IMR-90 (cell line): ENCODE results near the gene FAF1. TPM values are rescaled to one million over a fixed set of nuclear protein-coding genes. Genes with fewer than 3 reads are reported as not detected.

Source experiments
- ATAC-seq: fragments of 200-7000 bp; cut with Tn5 transposase; 2 replicates; pipeline ENCODE4 v1.9.1; 2020; ENCODE audit warnings: low read depth, mild to moderate bottlenecking, moderate library complexity
- BruUV-seq: library from RNA; stranded (reverse); fragments of 400-500 nt; replicated peaks from 2 replicates; lab custom pipeline; 2021; lab: Mats Ljungman, UMichigan
- CTCF ChIA-PET: fragments of 300-600 bp; formaldehyde crosslinking; extraction: SDS; loops from one replicate; lab custom pipeline; 2021; ENCODE audit warnings: antibody characterized with exemption; lab: Yijun Ruan, JAX
- POLR2A ChIA-PET: fragments of 300-600 bp; sonication (Branson Sonifier 250); formaldehyde crosslinking; loops from one replicate; lab custom pipeline; 2022; ENCODE audit warnings: antibody characterized with exemption; ENCODE audit not compliant: unreplicated experiment; lab: Charles Lee
- DNase-seq: peaks from one replicate; pipeline ENCODE4 v3.0.0; 2013
- H2AFZ ChIP-seq: replicated peaks from 2 replicates; pipeline ENCODE3; 2013; ENCODE audit warnings: low read length, mild to moderate bottlenecking; ENCODE audit not compliant: poor library complexity
- H2AK5ac ChIP-seq: 2 replicates; pipeline ENCODE4 v1.6.1; 2013; ENCODE audit warnings: low read depth, low read length, inconsistent platforms
- H2AK9ac ChIP-seq: replicated peaks from 2 replicates; pipeline ENCODE3; 2013; ENCODE audit warnings: mild to moderate bottlenecking, low read depth, low read length, moderate library complexity; ENCODE audit not compliant: poor library complexity
- H2BK120ac ChIP-seq: 2 replicates; pipeline ENCODE4 v1.6.1; 2013; ENCODE audit warnings: low read depth, low read length, inconsistent platforms
- H2BK15ac ChIP-seq: 3 replicates; pipeline ENCODE4 v1.6.1; 2013; ENCODE audit warnings: low read depth, low read length, inconsistent platforms
- H2BK20ac ChIP-seq: 2 replicates; pipeline ENCODE4 v1.6.1; 2013; ENCODE audit warnings: low read depth, mild to moderate bottlenecking, inconsistent platforms, low read length, moderate library complexity
- H2BK5ac ChIP-seq: 2 replicates; pipeline ENCODE4 v1.6.1; 2013; ENCODE audit warnings: mild to moderate bottlenecking, low read depth, low read length, inconsistent platforms; ENCODE audit not compliant: poor library complexity, severe bottlenecking
- H3K14ac ChIP-seq: replicated peaks from 2 replicates; pipeline ENCODE4 v1.6.1; 2013; ENCODE audit warnings: low read depth, low read length, inconsistent platforms
- H3K18ac ChIP-seq: 2 replicates; pipeline ENCODE4 v1.6.1; 2013; ENCODE audit warnings: low read depth, low read length, control low read depth
- H3K23ac ChIP-seq: 2 replicates; pipeline ENCODE4 v1.6.1; 2013; ENCODE audit warnings: low read depth, low read length, inconsistent platforms
- H3K27ac ChIP-seq: 2 replicates; pipeline ENCODE4 v1.5.1; 2013; ENCODE audit warnings: mild to moderate bottlenecking, control low read depth, low read length; ENCODE audit not compliant: insufficient read depth
- H3K27me3 ChIP-seq: 2 replicates; pipeline ENCODE4 v1.6.1; 2013; ENCODE audit warnings: low read length; ENCODE audit not compliant: control insufficient read depth, insufficient read depth
- H3K36me3 ChIP-seq: 2 replicates; pipeline ENCODE4 v1.6.1; 2013; ENCODE audit warnings: low read length, mixed read lengths; ENCODE audit not compliant: control insufficient read depth, insufficient read depth
- H3K4ac ChIP-seq: 2 replicates; pipeline ENCODE4 v1.6.1; 2013; ENCODE audit warnings: low read depth, low read length, inconsistent platforms
- H3K4me1 ChIP-seq: 2 replicates; pipeline ENCODE4 v1.6.1; 2013; ENCODE audit warnings: low read length, mixed read lengths; ENCODE audit not compliant: control insufficient read depth, insufficient read depth
- H3K4me2 ChIP-seq: 2 replicates; pipeline ENCODE4 v1.6.1; 2013; ENCODE audit warnings: low read depth, mild to moderate bottlenecking, control low read depth, low read length, moderate library complexity
- H3K4me3 ChIP-seq: 2 replicates; pipeline ENCODE4 v1.5.1; 2013; ENCODE audit warnings: low read depth, mild to moderate bottlenecking, control low read depth, low read length, moderate library complexity; ENCODE audit not compliant: insufficient read depth
- H3K56ac ChIP-seq: 2 replicates; pipeline ENCODE4 v1.6.1; 2013; ENCODE audit warnings: low read length, inconsistent platforms; ENCODE audit not compliant: insufficient read depth; ENCODE audit errors: extremely low read depth
- H3K79me1 ChIP-seq, 2 experiments: 2 replicates each; pipeline ENCODE4 v1.6.1; 2013; ENCODE audit warnings: low read length in 2 of 2, inconsistent platforms in 1 of 2, low read depth in 1 of 2
- H3K9ac ChIP-seq: 2 replicates; pipeline ENCODE4 v1.6.1; 2013; ENCODE audit warnings: low read depth, low read length, control low read depth
- H3K9me1 ChIP-seq: 2 replicates; pipeline ENCODE4 v1.6.1; 2013; ENCODE audit warnings: low read length, inconsistent platforms; ENCODE audit not compliant: insufficient read depth
- H3K9me3 ChIP-seq: 2 replicates; pipeline ENCODE4 v1.6.1; 2013; ENCODE audit warnings: low read length; ENCODE audit not compliant: control insufficient read depth, insufficient read depth
- H4K20me1 ChIP-seq: 2 replicates; pipeline ENCODE4 v1.6.1; 2013; ENCODE audit warnings: low read length, inconsistent platforms; ENCODE audit not compliant: insufficient read depth
- H4K5ac ChIP-seq: 2 replicates; pipeline ENCODE4 v1.6.1; 2013; ENCODE audit warnings: mild to moderate bottlenecking, low read depth, low read length, control low read depth
- H4K8ac ChIP-seq, 2 experiments: 2 replicates each; pipeline ENCODE4 v1.6.1; 2013; ENCODE audit warnings: low read depth in 2 of 2, low read length in 2 of 2, control low read depth in 1 of 2, inconsistent platforms in 1 of 2
- H4K91ac ChIP-seq: 2 replicates; pipeline ENCODE4 v1.6.1; 2013; ENCODE audit warnings: low read depth, low read length, inconsistent platforms; ENCODE audit not compliant: insufficient read depth
- CTCF ChIP-seq: conservative IDR thresholded peaks from 2 replicates; pipeline ENCODE4 v1.5.1; 2012; ENCODE audit warnings: mild to moderate bottlenecking, low read depth, low read length, improper control_type of control experiment
- POLR2A ChIP-seq: IDR thresholded peaks from 2 replicates; pipeline ENCODE4 v1.6.1; 2012; ENCODE audit warnings: mild to moderate bottlenecking, low read depth, low read length
- RAD21 ChIP-seq: IDR thresholded peaks from 2 replicates; pipeline ENCODE4 v1.6.1; 2012; ENCODE audit warnings: low read length, improper control_type of control experiment
- SMC3 ChIP-seq: fragments of 150-350 bp; IDR thresholded peaks from 2 replicates; pipeline ENCODE4 v1.6.1; 2016; ENCODE audit warnings: low read depth, mild to moderate bottlenecking, antibody characterized with exemption, low read length, moderate library complexity
- WGBS, 2 experiments: methylation state at CpG; one replicate each; pipeline versions ENCODE4 v1.1.5 to v1.1.7; 2013; ENCODE audit warnings: missing lambda C conversion rate in 2 of 2; ENCODE audit not compliant: insufficient read length in 1 of 2; ENCODE audit errors: extremely low coverage in 2 of 2; 5-methylcytosine and 5-hydroxymethylcytosine counted together
- dilution Hi-C: fragments of 300-500 bp; cut with HindIII; formaldehyde crosslinking; loops from one replicate; pipeline ENCODE4 v1.14.3; 2018; ENCODE audit warnings: low sequenced_read_pairs; ENCODE audit not compliant: unreplicated experiment
- in situ Hi-C: fragments of 300-500 bp; cut with MboI; formaldehyde crosslinking; loops from 3 replicates; pipeline ENCODE4 v1.14.3; 2019; ENCODE audit warnings: low sequenced_read_pairs, inconsistent platforms, mixed read lengths
- intact Hi-C: fragments of 100-400 bp; cut with micrococcal nuclease; formaldehyde crosslinking; loops from 2 replicates; pipeline ENCODE4 v1.10.0; 2022
- polyA plus RNA-seq, 3 experiments: library from polyadenylated mRNA; depleted of rRNA; stranded (reverse); fragments of >200 nt; gene quantifications; 2 replicates each; pipeline ENCODE4 v1.2.3, GENCODE V29; 2012; ENCODE audit warnings: low replicate concordance in 1 of 3
- total RNA-seq: library from RNA; depleted of rRNA; stranded (reverse); fragments of >200 nt; gene quantifications from 2 replicates; pipeline ENCODE4 v1.2.3, GENCODE V29; 2012

FAF1 gene
- total and polyA plus RNA-seq, 2 of the 4 experiments (the other 2 are of a cell fraction): 18.8 to 72.9 TPM

- no peak overlapping the region for H3K18ac ChIP-seq
- ATAC-seq (peak; percentile 88), DNase-seq (peak; percentile 36)
- intact Hi-C loops: loop anchor here (1.0 to 2.0 kb wide), 2 partner anchors 309 to 439 kb away; no protein-coding TSS in a partner anchor
- no peak overlapping the region for H2AK5ac ChIP-seq
- H3K9ac ChIP-seq: no peak overlapping the region
- no peak overlapping the region for H3K14ac ChIP-seq
- ChIA-PET POLR2A (no interaction called here), CTCF (interaction anchor here (1.0 to 1.6 kb wide), 3 partner anchors 9 to 547 kb away, joined by 4 to 11 read pairs (median 5); no protein-coding TSS in a partner anchor)
- no peaks in the 10 kb centered on the region for H3K9me1 ChIP-seq
- no peaks in the 10 kb centered on the region for H3K27me3 ChIP-seq
- peaks cover 1% of the 10 kb centered on the region; the same call in 1 of the 2 replicates for H3K36me3 ChIP-seq
- WGBS, 2 experiments: no CpG with 5 or more reads among the region's 2 CpGs
- no peaks in the 10 kb centered on the region for H3K79me1 ChIP-seq
- H2BK5ac ChIP-seq: no peak overlapping the region
- in situ Hi-C loops: no loop called here
- H3K4me2 ChIP-seq: no peak overlapping the region
- H4K20me1 ChIP-seq: no peaks in the 10 kb centered on the region
- H2BK120ac ChIP-seq: no peak overlapping the region
- H2BK20ac ChIP-seq: no peak overlapping the region
- H3K4ac ChIP-seq: no peak overlapping the region
- no TSS peak for BruUV-seq
- H3K9me3 ChIP-seq: no peaks in the 10 kb centered on the region
- H4K8ac ChIP-seq: no peak overlapping the region
- H2BK15ac ChIP-seq: no peak overlapping the region
- H2AFZ ChIP-seq: no peak overlapping the region
- no peak overlapping the region for H3K27ac ChIP-seq
- no peak overlapping the region for H4K5ac ChIP-seq
- no peak overlapping the region for H3K4me3 ChIP-seq
- no peak overlapping the region for H3K56ac ChIP-seq
- H4K91ac ChIP-seq: no peak overlapping the region
- TF ChIP-seq SMC3 (peak; percentile 49; the same call in 1 of the 2 replicates), CTCF (peak; percentile 53), RAD21 (peak; percentile 64), POLR2A (no peak)
- no peak overlapping the region for H2AK9ac ChIP-seq
- dilution Hi-C loops: no loop called here
- H3K23ac ChIP-seq: no peak overlapping the region
- H3K4me1 ChIP-seq: peaks cover 2% of the 10 kb centered on the region; the same call in 1 of the 2 replicates
Measured at GRCh38 chr1:50750021-50750619, 209.9 kb downstream of the FAF1 start.
